HepG2 (cell line): Measurements from ENCODE around the gene DNAJC1. TPM values are rescaled to one million over a fixed set of nuclear protein-coding genes. Genes with fewer than 3 reads are reported as not detected.

Experiments
- ATAC-seq: fragments of 200-7000 bp; cut with Tn5 transposase; 3 replicates; pipeline ENCODE4 v1.9.1; 2020; ENCODE audit warnings: mild to moderate bottlenecking, moderate library complexity
- BruUV-seq: library from RNA; stranded (reverse); fragments of 400-500 nt; replicated peaks from 2 replicates; lab custom pipeline; 2021; lab: Mats Ljungman, UMichigan
- CTCF ChIA-PET: fragments of 300-600 bp; formaldehyde crosslinking; extraction: SDS; loops from one replicate; lab custom pipeline; 2021; ENCODE audit warnings: low total read pairs, inconsistent platforms, low intra/inter-chr PET ratio; lab: Yijun Ruan, JAX
- POLR2A ChIA-PET: fragments of 350-600 bp; sonication (Branson Sonifier 250); formaldehyde crosslinking; loops from one replicate; lab custom pipeline; 2020; ENCODE audit warnings: antibody characterized with exemption, inconsistent platforms; lab: Yijun Ruan, JAX
- DNase-seq: peaks from one replicate; pipeline ENCODE4 v3.0.0-alpha.2; 2015; ENCODE audit warnings: low spot score
- FAIRE-seq: peaks from 3 replicates; lab custom pipeline; 2011; peaks lifted over from hg19 to GRCh38; lab: Jason Lieb, UNC
- H2AFZ ChIP-seq: one replicate; pipeline ENCODE4 v1.6.1; 2011; ENCODE audit warnings: low read length, inconsistent platforms
- H3K27ac ChIP-seq: fragments of 300-600 bp; 3 replicates; pipeline ENCODE4 v1.8.0; 2011; ENCODE audit warnings: mixed run types, mild to moderate bottlenecking, mixed read lengths, low read length, inconsistent platforms; ENCODE audit not compliant: insufficient read depth; ENCODE audit errors: extremely low read length
- H3K27me3 ChIP-seq, 2 experiments: fragments of 200-600 bp in 1 of 2; 2 replicates in 1 of 2; 3 replicates in 1 of 2; pipeline versions ENCODE4 v1.6.0 to v1.8.0; 2011; ENCODE audit warnings: low read length in 2 of 2, mild to moderate bottlenecking in 2 of 2, moderate library complexity in 2 of 2, inconsistent platforms in 1 of 2; ENCODE audit not compliant: insufficient read depth in 2 of 2, control insufficient read depth in 1 of 2
- H3K36me3 ChIP-seq, 2 experiments: fragments of 200-600 bp in 1 of 2; replicated peaks in 1 of 2; 2 replicates in 1 of 2; 3 replicates in 1 of 2; pipeline versions ENCODE4 v1.5.1 to v1.8.0; 2011; ENCODE audit warnings: low read length in 2 of 2, inconsistent platforms in 1 of 2; ENCODE audit not compliant: insufficient read depth in 2 of 2, control insufficient read depth in 1 of 2
- H3K4me1 ChIP-seq: 2 replicates; pipeline ENCODE4 v1.5.1; 2012; ENCODE audit warnings: low read length, inconsistent platforms; ENCODE audit not compliant: insufficient read depth
- H3K4me2 ChIP-seq: 2 replicates; pipeline ENCODE4 v1.6.0; 2011; ENCODE audit warnings: low read depth, low read length, inconsistent platforms
- H3K4me3 ChIP-seq, 3 experiments: fragments of 200-600 bp in 1 of 3; sonication (generic), shearing (Covaris generic) in 1 of 3; replicated peaks in 1 of 3; 2 replicates each; pipeline ENCODE4 v1.5.1; 2011 to 2016; ENCODE audit warnings: low read length in 3 of 3, inconsistent platforms in 2 of 3, low read depth in 2 of 3, mild to moderate bottlenecking in 2 of 3, control low read depth in 1 of 3, mixed read lengths in 1 of 3; ENCODE audit not compliant: insufficient read depth in 1 of 3
- H3K79me2 ChIP-seq: one replicate; pipeline ENCODE4 v1.6.1; 2011; ENCODE audit warnings: low read length, inconsistent platforms; ENCODE audit not compliant: insufficient read depth
- H3K9ac ChIP-seq: 2 replicates; pipeline ENCODE4 v1.6.0; 2011; ENCODE audit warnings: mild to moderate bottlenecking, low read depth, low read length, inconsistent platforms; ENCODE audit not compliant: insufficient read depth
- H3K9me3 ChIP-seq: 2 replicates; pipeline ENCODE4 v1.5.1; 2012; ENCODE audit warnings: mild to moderate bottlenecking, low read length
- H4K20me1 ChIP-seq: 2 replicates; pipeline ENCODE4 v1.6.0; 2011; ENCODE audit warnings: inconsistent platforms, mild to moderate bottlenecking, low read length, moderate library complexity; ENCODE audit not compliant: insufficient read depth
- ARNT2 ChIP-seq: sonication (generic); formaldehyde crosslinking; IDR thresholded peaks from 2 replicates; pipeline ENCODE4 v1.8.0; 2022; ENCODE audit warnings: mild to moderate bottlenecking, low read depth, missing genetic modification reagents, moderate library complexity
- E2F1 ChIP-seq: sonication (generic); formaldehyde crosslinking; IDR thresholded peaks from 2 replicates; pipeline ENCODE4 v1.5.0; 2020; ENCODE audit warnings: missing genetic modification reagents
- ELF3 ChIP-seq: IDR thresholded peaks from 2 replicates; pipeline ENCODE4 v1.6.1; 2016; ENCODE audit warnings: missing genetic modification reagents, missing compliant biosample characterization
- KMT2B ChIP-seq: IDR thresholded peaks from 2 replicates; pipeline ENCODE4 v1.6.1; 2016; ENCODE audit warnings: missing genetic modification reagents, missing compliant biosample characterization
- SP1 ChIP-seq, 2 experiments: fragments of 450-650 bp in 1 of 2; sonication (generic) in 1 of 2; formaldehyde crosslinking in 1 of 2; IDR thresholded peaks; 2 replicates each; pipeline versions ENCODE4 v1.4.0 to v1.6.1; 2016 to 2020; ENCODE audit warnings: missing genetic modification reagents in 1 of 2
- TERF1 ChIP-seq: sonication (generic); formaldehyde crosslinking; IDR thresholded peaks from 2 replicates; pipeline ENCODE4 v1.8.0; 2022; ENCODE audit warnings: mild to moderate bottlenecking, missing genetic modification reagents, moderate library complexity
- TRIM24 ChIP-seq: sonication (generic); formaldehyde crosslinking; IDR thresholded peaks from 2 replicates; pipeline ENCODE4 v1.8.0; 2022; ENCODE audit warnings: mild to moderate bottlenecking, missing genetic modification reagents
- ZEB1 ChIP-seq: IDR thresholded peaks from 2 replicates; pipeline ENCODE4 v1.6.1; 2012; ENCODE audit warnings: mild to moderate bottlenecking, low read depth, inconsistent platforms; ENCODE audit not compliant: insufficient replicate concordance
- ZFP36 ChIP-seq: fragments of 150-350 bp; IDR thresholded peaks from 2 replicates; pipeline ENCODE4 v1.6.1; 2018; ENCODE audit warnings: borderline replicate concordance, low read length, low read depth; ENCODE audit not compliant: partially characterized antibody
- ZNF230 ChIP-seq: sonication (generic); formaldehyde crosslinking; IDR thresholded peaks from 2 replicates; pipeline ENCODE4 v1.4.0; 2020; ENCODE audit warnings: mild to moderate bottlenecking, missing genetic modification reagents
- ZNF234 ChIP-seq: sonication (generic); formaldehyde crosslinking; conservative IDR thresholded peaks from 2 replicates; pipeline ENCODE4 v1.5.1; 2020; ENCODE audit warnings: mild to moderate bottlenecking, missing genetic modification reagents
- ZNF264 ChIP-seq: sonication (generic); formaldehyde crosslinking; IDR thresholded peaks from 2 replicates; pipeline ENCODE4 v1.4.0; 2020; ENCODE audit warnings: missing genetic modification reagents
- ZNF841 ChIP-seq: sonication (generic); formaldehyde crosslinking; IDR thresholded peaks from 2 replicates; pipeline ENCODE4 v1.8.1; 2023; ENCODE audit warnings: missing genetic modification reagents, borderline replicate concordance
- ZNF883 ChIP-seq: sonication (generic); formaldehyde crosslinking; IDR thresholded peaks from 2 replicates; pipeline ENCODE4 v1.5.1; 2020; ENCODE audit warnings: mild to moderate bottlenecking, missing genetic modification reagents; ENCODE audit errors: not compliant biosample characterization
- WGBS: methylation state at CpG from one replicate; pipeline ENCODE4 v1.1.6; 2017; ENCODE audit warnings: low lambda C conversion rate; 5-methylcytosine and 5-hydroxymethylcytosine counted together
- in situ Hi-C: cut with HindIII; loops from 2 replicates; pipeline ENCODE4 v1.10.0; 2017; ENCODE audit warnings: low pct_unique_long_range_greater_than_20kb; ENCODE audit not compliant: extremely low pct_ligation_motif_present
- intact Hi-C: fragments of 100-400 bp; cut with micrococcal nuclease; formaldehyde crosslinking; loops from one replicate; pipeline ENCODE4 v1.10.0; 2022; ENCODE audit not compliant: unreplicated experiment
- polyA plus RNA-seq, 8 experiments: library from polyadenylated mRNA; depleted of rRNA in 3 of 8; stranded (reverse) in 7 of 8; unstranded in 1 of 8; fragments of >200 nt; fragmentation: Illumina TruSeq in 4 of 8; extraction: Trizol in 4 of 8; gene quantifications; 2 replicates each; pipeline versions ENCODE4 v1.2.1 to v1.2.3, GENCODE V29; 2011 to 2016; ENCODE audit warnings: low read depth in 4 of 8, missing spikeins in 1 of 8, mixed read lengths in 1 of 8; ENCODE audit not compliant: insufficient read depth in 1 of 8
- total RNA-seq, 5 experiments: library from RNA; depleted of rRNA; stranded (reverse); fragments of >200 nt; fragmentation: Illumina TruSeq; extraction: Trizol; gene quantifications; 2 replicates each; pipeline ENCODE4 v1.2.3, GENCODE V29; 2016; ENCODE audit warnings: low read depth in 1 of 5

The DNAJC1 gene
- total and polyA plus RNA-seq, 2 of the 13 experiments (the other 11 are each of a cell fraction or from before 2014, with no cell fraction given) = 9.9 to 16.6 TPM

GRCh38 chr10:22047812-22048211, 44.3 kb upstream of the DNAJC1 start:
- WGBS = no CpG with 5 or more reads among the region's 1 CpG
- Histone ChIP-seq H3K4me3 (no peak overlapping the region), H3K4me2 (no peak overlapping the region), H2AFZ (no peak overlapping the region), H3K79me2 (no peaks in the 10 kb centered on the region), H3K9ac (no peak overlapping the region), H3K9me3 (peaks cover 5% of the 10 kb centered on the region; the same call in 1 of the 2 replicates), H4K20me1 (no peaks in the 10 kb centered on the region), H3K27ac (no peak overlapping the region), H3K36me3 (no peaks in the 10 kb centered on the region), H3K27me3 (0 out of 5 replicates have a peak, but pooled peaks cover 0 to 4% of the 10 kb centered on the region in 2 experiments), H3K4me1 (peaks cover 6% of the 10 kb centered on the region)
- DNase-seq = no peak
- BruUV-seq = no TSS peak
- POLR2A ChIA-PET = no interaction called here
- intact Hi-C loops = no loop called here
- in situ Hi-C loops = no loop called here
- CTCF ChIA-PET = no interaction called here
- FAIRE-seq = no peak
- TF ChIP-seq ZNF883 (CRISPR knock-in tag) (no peak), ZNF841 (no peak), KMT2B (CRISPR knock-in tag) (no peak), ZNF230 (no peak), TERF1 (CRISPR knock-in tag) (no peak), ZEB1 (no peak), SP1 (IDR thresholded peaks at IDR 0.05) (no peak), SP1 (CRISPR knock-in tag; IDR thresholded peaks at IDR 0.05) (no peak), TRIM24 (CRISPR knock-in tag) (no peak), ARNT2 (CRISPR knock-in tag) (no peak), ZNF234 (no peak), ELF3 (no peak), ZFP36 (no peak), ZNF264 (CRISPR knock-in tag) (no peak), E2F1 (no peak)
- no peak for ATAC-seq
